A549 treated with Mapracorat at 1 μM for 4 hours (cell line): ENCODE data around the gene MRPL44. TPM values are rescaled to one million over a fixed set of nuclear protein-coding genes. Genes with fewer than 3 reads are reported as not detected.

Experiments
- total RNA-seq: library from RNA; stranded (reverse); fragments of 200-300 nt; extraction: Qiagen RNA extraction; gene quantifications from 5 replicates; pipeline ENCODE4 v1.2.3, GENCODE V29; 2022

MRPL44 gene
- total RNA-seq: 45.8 to 52.4 TPM (median 47.5 TPM) in 5 replicates

DNA sequence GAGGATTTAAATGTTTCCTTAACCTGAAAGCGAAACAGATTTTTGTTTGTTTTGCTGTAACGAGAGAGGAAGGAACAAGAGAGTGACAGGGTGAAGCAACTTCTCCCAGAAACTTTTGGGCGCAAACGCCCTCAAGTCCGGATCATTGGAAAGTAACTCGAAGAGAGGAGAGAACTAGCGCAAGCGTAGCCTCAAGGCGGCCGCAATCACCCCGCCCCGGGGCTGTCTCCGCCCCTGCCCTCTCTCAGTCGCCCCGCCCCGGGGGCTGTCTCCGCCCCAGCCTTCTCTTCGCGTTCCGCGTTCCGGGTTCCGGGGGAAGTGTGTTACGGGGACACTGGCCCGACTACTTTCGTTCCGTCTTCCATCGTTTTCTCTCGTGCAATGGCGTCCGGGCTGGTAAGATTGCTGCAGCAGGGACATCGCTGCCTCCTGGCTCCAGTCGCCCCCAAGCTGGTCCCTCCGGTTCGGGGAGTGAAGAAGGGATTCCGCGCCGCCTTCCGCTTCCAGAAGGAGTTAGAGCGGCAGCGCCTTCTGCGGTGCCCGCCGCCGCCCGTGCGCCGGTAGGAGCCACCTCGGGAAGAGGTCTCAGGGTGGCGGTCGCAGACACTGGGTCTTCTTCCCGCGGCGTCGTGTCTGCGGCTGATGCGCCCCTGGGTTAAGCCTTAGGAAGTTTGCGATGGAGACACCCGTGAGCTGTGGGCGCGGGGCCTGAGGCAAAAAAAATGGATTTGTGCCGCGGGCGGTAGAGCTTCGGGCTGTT is at the start of gene MRPL44:
MRPL44 (plus strand) TSS at position 372 of the 760 bp plus-strand sequence; CDS start at position 382, 10 bp downstream.

DNA sequence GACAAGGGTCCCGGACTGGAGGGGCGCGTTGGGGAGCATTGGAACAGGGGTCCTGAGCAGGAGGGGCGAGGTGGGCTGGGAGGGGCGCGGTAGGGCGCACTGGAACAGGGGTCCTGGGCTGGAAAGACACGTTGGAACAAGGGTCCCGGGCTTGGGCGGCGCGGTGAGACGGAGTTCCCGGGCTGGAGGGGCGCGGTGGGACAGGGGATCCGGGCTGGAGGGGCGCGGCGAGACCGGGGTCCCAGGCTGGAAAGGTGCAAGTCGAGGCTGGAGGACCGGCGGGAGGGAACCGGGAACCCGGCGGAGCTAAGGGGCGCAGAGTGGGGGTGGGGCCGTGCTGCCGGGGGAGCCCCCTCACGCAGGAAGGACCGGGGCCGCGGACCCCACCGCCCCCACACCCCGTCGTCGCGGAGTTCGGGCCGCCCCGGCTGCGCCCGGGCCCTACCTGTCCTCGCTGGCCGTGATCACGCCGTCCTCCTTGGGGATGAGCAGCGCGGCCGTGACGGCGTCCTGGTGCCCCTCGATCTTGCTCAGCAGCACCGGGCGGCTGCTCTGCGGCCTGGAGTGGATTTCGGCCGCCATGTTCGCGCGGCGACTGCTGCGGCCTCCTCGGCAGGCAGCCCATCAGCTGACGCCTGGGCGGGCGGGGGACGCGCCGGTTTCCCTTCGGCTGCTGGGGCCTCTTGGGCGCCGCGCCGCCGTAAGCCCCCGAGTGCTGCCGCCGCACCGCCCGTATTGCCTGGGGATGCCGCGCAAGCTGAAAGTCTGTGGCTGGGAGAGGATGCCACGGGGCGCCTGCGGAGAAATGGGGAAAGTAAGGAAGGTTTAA is 12.3 kb upstream of the MRPL44 start, which contains the start of gene WDFY1:
WDFY1 (minus strand) TSS at position 633 of the 829 bp plus-strand sequence; CDS start at position 582, 51 bp downstream.

Other genes starting within 250 kb of the MRPL44 start
- 27.1 to 42.2 TPM (median 34.3 TPM) in 5 replicates for gene AP1S3, start 119.9 kb upstream of the MRPL44 start, total RNA-seq
- gene WDFY1, start 12.1 kb upstream of the MRPL44 start, total RNA-seq: 30.1 to 39.4 TPM (median 35.6 TPM) in 5 replicates
- 153 to 174 TPM (median 157 TPM) in 5 replicates for gene SERPINE2, start 81.8 kb downstream of the MRPL44 start, total RNA-seq